Activated naive CD4-positive, alpha-beta T cell treated with Interleukin-2 at 50 U/mL for 16 hours (primary cell): ENCODE measurements around the gene EWSR1.
"Not testable (repeated sequence)": the region's sequence is repeated elsewhere in the genome, so short reads cannot be mapped to it uniquely, and the experiment has no call there.

Experiments used
- DNase-seq: peaks from one replicate; pipeline ENCODE4 v3.0.0-alpha.2; 2020

EWSR1 gene

DNA sequence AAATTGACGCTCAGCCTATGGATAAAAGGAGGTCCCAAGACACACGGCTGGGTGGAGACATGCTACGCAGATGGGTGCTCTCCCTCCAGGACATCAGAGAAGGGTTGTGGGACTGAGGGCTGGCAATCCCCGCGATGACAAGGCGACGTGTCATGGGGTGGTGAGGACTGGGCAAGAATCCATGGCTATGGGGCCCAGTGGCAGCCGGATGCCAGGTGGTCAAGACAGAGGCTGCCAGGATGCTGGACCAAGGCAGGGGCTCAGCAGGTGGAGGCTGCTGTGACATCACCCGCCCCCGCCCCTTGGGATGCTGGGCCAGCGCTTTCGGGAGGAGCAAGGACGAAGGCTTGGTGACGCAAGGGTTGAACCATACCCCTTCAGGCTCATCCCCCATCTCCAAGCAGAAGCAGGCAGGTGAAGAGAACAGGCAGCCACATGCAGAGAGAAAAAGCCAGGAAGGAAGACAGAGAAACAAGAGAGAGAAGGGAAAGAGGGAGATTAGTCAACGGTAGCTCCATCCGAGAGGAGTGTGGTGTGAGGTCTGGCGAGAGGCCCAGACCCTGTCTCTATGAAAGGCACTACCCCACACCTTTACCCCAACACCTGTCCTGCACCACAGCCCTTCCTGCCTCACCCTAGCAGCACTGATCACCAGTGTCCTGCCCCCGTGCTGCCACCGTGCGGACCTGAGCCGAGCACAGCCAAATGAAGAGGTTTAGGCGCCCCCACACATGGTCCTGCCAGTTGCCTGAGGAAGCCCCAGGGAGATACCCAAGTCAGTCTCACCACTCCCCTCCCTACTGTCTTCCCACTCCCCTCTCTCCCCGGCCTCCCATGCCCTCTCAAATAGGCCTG lies 71.5 kb downstream of the EWSR1 start:
- no peak for DNase-seq

GRCh38 chr22:29340566-29340965 lies 72.5 kb downstream of the EWSR1 start:
- DNase-seq: no peak

DNA sequence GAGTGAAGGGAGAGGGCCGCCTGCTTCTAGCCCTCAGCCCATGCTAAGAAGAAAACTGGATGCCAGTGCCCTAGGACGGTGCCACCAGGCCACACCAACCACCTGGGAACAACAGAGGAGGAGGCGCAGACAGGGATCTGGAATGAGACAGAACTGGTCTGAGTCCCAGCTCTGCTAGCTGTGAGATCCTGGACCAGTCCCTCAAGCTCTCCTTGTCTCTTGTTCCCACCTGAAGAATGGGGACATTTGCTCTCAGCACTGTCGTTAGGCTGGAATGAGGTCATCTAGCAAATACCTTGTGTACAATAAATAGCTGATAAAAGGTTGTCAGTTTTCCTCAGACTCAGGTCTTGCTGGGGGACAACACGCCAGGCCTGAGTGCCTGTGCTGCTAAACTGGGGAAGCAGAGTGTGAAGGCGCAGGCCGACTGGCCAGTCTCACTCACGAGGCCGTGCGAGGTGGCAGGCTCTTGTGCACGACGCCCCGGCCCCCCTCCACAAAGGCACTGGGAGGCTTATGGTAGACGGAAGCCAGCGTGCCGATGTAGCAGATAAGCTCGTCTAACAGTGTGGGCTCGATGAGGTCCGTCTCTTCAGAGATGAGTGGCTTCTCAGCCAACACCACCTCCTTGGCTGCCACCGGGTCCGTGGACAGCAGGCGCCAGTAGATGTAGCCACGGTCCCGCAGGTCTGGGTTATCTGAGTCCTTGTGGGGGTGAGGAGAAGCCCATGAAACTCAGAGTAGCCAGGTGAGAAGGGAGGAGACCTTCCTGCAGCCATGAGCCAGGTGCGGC lies 73.2 kb downstream of the EWSR1 start:
- DNase-seq: no peak

GRCh38 chr22:29341849-29342127 lies 73.7 kb downstream of the EWSR1 start:
- DNase-seq: no peak

GRCh38 chr22:29342177-29342576 lies 74.1 kb downstream of the EWSR1 start:
- no peak for DNase-seq

- DNase-seq: no peak
Observed at GRCh38 chr22:29342577-29343312, 74.7 kb downstream of the EWSR1 start.

DNA sequence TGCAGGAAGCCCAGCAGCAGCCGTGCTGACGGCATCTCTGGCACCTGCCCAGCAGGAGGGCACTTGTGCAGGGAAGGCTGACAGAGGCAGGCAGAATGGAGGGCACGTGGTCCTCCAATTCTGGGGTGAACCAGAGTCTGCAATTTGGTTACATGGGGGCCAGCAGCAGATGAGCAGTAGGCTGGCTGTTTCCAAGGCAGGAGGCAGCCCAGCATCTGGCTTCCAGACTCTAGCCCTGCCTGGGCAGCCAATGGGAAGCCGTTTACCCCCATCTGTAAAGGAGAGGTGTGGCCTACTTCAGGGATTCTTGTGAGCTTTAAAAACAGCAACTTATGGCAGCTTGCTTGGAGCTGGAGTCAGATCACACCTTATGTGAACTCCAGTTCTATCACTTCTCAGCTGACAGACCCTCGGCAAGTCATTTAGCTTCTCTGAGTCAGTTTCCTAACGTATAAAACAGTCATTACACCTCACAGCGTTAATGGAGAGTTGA lies 75.3 kb downstream of the EWSR1 start:
- no peak for DNase-seq

- no peak for DNase-seq
Observed at GRCh38 chr22:29344137-29344536, 76.1 kb downstream of the EWSR1 start.

DNA sequence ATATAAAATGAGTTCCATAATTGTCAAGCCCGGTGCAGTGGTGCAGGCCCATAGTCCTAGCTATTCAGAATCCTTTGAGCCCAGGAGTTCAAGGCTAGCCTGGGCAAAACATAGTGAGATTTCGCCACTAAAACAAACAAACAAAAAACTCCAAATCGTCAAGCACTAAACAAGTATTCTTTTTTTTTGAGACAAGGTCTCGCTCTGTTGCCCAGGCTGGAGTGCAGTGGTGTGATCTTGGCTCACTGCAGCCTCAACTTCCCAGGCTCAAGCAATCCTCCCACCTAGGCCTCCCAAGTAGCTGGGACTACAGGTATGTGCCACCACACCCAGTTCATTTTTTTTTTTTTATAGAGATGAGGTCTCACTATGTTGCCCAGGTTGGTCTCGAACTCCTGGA lies 76.8 kb downstream of the EWSR1 start:
- not testable (repeated sequence) for DNase-seq

DNA sequence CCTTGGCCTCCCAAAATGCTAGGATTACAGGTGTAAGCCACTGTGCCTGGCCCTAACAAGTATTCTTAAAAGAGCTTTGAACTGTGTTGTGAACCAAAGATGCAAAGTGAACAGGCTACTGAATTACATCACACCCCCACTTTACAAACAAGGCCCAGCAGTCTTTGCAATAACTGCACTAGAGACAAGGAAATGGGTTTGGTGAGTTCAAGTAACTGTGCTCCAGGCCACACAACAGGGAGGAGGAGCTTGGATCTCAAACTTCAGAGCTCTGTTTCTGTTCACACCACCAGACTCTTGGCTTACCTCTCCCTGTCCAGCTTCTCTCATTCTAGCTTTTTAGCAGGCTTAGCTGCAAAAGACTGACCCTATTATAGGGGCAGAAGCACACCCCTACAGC lies 77.9 kb downstream of the EWSR1 start:
- no peak for DNase-seq

- DNase-seq: no peak
Observed at GRCh38 chr22:29346659-29347058, 78.6 kb downstream of the EWSR1 start.

GRCh38 chr22:29348041-29348440 lies 80.0 kb downstream of the EWSR1 start:
- no peak for DNase-seq

DNA sequence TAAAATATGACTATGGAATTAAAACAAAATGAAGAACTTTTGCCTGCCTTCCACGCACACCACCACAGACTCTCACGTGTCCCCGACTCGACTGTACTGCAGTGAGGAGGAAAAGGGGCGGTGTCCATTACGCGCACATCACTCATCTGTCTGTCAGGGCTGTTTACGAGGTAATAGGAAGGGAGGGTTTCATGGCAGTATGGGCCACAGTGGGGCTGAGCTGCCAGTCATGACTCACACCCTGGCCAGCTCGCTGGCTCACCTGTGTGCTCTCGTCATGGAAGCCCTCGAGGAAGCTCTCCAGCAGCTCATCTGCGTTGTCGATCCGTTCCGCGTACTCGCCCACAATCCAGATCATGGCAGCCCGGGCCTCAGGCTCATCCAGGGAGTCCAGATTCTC lies 80.9 kb downstream of the EWSR1 start:
- no peak for DNase-seq
